Neural cell (in vitro differentiated cells): ENCODE measurements around the gene INTS4. TPM values are rescaled to one million over a fixed set of nuclear protein-coding genes. Genes with fewer than 3 reads are reported as not detected.
"Not testable (repeated sequence)": the region's sequence is repeated elsewhere in the genome, so short reads cannot be mapped to it uniquely, and the experiment has no call there.

Experiments used
- H2AFZ ChIP-seq: fragments of 200-600, 300-800 bp; sonication (generic), shearing (Covaris generic); 2 replicates; pipeline ENCODE4 v1.6.0; 2014; ENCODE audit warnings: low read depth, mild to moderate bottlenecking, antibody characterized with exemption, low read length, moderate library complexity
- H3F3A ChIP-seq: fragments of 200-600 bp; shearing (Covaris generic); 2 replicates; pipeline ENCODE4 v1.6.1; 2016; ENCODE audit warnings: mild to moderate bottlenecking, moderate library complexity, mixed read lengths, antibody characterized with exemption, low read length; ENCODE audit not compliant: insufficient read depth, poor library complexity, severe bottlenecking
- H3K27ac ChIP-seq: fragments of 200-600, 300-800 bp; sonication (generic), shearing (Covaris generic); 2 replicates; pipeline ENCODE4 v1.5.1; 2014; ENCODE audit warnings: mild to moderate bottlenecking, low read length, moderate library complexity
- H3K27me3 ChIP-seq: fragments of 300-800, 200-600 bp; sonication (generic), shearing (Covaris generic); 2 replicates; pipeline ENCODE4 v1.6.0; 2014; ENCODE audit warnings: mild to moderate bottlenecking, low read depth, low read length, moderate library complexity; ENCODE audit not compliant: insufficient read depth
- H3K36me3 ChIP-seq: fragments of 300-800, 200-600 bp; sonication (generic), shearing (Covaris generic); 2 replicates; pipeline ENCODE4 v1.5.1; 2014; ENCODE audit warnings: mild to moderate bottlenecking, antibody characterized with exemption, low read length, moderate library complexity; ENCODE audit not compliant: insufficient read depth
- H3K4me2 ChIP-seq: fragments of 300-800, 200-600 bp; sonication (generic), shearing (Covaris generic); 2 replicates; pipeline ENCODE4 v1.6.0; 2014; ENCODE audit warnings: mild to moderate bottlenecking, low read length
- H3K4me3 ChIP-seq: fragments of 300-800, 200-600 bp; sonication (generic), shearing (Covaris generic); 2 replicates; pipeline ENCODE4 v1.5.1; 2014; ENCODE audit warnings: mild to moderate bottlenecking, low read length, moderate library complexity
- H3K79me2 ChIP-seq: fragments of 200-600 bp; shearing (Covaris generic); replicated peaks from 2 replicates; pipeline ENCODE4 v1.6.0; 2014; ENCODE audit warnings: mild to moderate bottlenecking, low read length, moderate library complexity; ENCODE audit not compliant: insufficient read depth
- H3K9ac ChIP-seq: fragments of 300-800, 200-600 bp; sonication (generic), shearing (Covaris generic); 2 replicates; pipeline ENCODE4 v1.6.1; 2016; ENCODE audit warnings: mild to moderate bottlenecking, low read length, mixed read lengths
- H3K9me2 ChIP-seq: fragments of 200-600 bp; shearing (Covaris generic); 2 replicates; pipeline ENCODE4 v1.6.1; 2016; ENCODE audit warnings: mild to moderate bottlenecking, low read length, mixed read lengths; ENCODE audit not compliant: insufficient read depth
- H3K9me3 ChIP-seq: fragments of 200-600, 300-800 bp; sonication (generic), shearing (Covaris generic); 2 replicates; pipeline ENCODE4 v1.6.1; 2016; ENCODE audit warnings: mild to moderate bottlenecking, mixed run types, low read length, moderate library complexity, mixed read lengths
- H4K20me1 ChIP-seq: fragments of 200-600 bp; shearing (Covaris generic); 2 replicates; pipeline ENCODE4 v1.6.1; 2016; ENCODE audit warnings: mild to moderate bottlenecking, mixed run types; ENCODE audit not compliant: insufficient read depth
- CTCF ChIP-seq: fragments of 450-650 bp; IDR thresholded peaks from 2 replicates; pipeline ENCODE4 v1.5.1; 2014; ENCODE audit warnings: antibody characterized with exemption, mild to moderate bottlenecking, moderate library complexity; ENCODE audit not compliant: poor library complexity, severe bottlenecking
- EP300 ChIP-seq: fragments of 450-650 bp; conservative IDR thresholded peaks from 2 replicates; pipeline ENCODE4 v1.6.1; 2014; ENCODE audit warnings: antibody characterized with exemption, mild to moderate bottlenecking, moderate library complexity; ENCODE audit not compliant: poor library complexity, severe bottlenecking
- RAD21 ChIP-seq: fragments of 450-650 bp; conservative IDR thresholded peaks from 2 replicates; pipeline ENCODE4 v1.6.1; 2014; ENCODE audit warnings: antibody characterized with exemption, mild to moderate bottlenecking, moderate library complexity
- REST ChIP-seq: IDR thresholded peaks from 2 replicates; pipeline ENCODE4 v1.6.1; 2012; ENCODE audit warnings: borderline replicate concordance
- SMC3 ChIP-seq: fragments of 450-650 bp; conservative IDR thresholded peaks from 2 replicates; pipeline ENCODE4 v1.6.1; 2014; ENCODE audit warnings: antibody characterized with exemption, mild to moderate bottlenecking, moderate library complexity; ENCODE audit not compliant: poor library complexity
- TAF1 ChIP-seq: IDR thresholded peaks from 2 replicates; pipeline ENCODE4 v1.6.1; 2012; ENCODE audit warnings: low read depth
- polyA plus RNA-seq: library from polyadenylated mRNA; depleted of rRNA; stranded (reverse); fragments of >200 nt; gene quantifications from 2 replicates; pipeline ENCODE4 v1.2.3, GENCODE V29; 2014

Gene INTS4
- polyA plus RNA-seq, 1 donor from 2014 or later = 34.5 TPM

DNA sequence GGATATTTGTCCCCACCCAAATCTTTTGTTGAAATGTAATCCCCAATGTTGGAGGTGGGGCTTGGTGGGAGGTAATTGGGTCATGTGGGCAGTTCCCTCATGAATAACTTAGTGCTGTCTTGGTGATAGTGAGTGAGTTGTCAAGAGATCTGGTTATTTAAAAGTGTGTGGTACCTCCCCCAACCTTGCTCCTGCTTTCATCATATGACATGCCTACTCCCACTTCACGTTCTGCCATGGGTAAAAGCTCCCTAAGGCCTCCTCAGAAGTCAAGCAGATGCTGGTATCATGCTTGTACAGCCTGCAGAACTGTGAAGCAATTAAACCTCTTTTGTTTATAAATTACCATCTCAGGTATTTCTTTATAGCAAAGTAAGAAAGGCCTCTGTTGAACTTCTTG is 143.0 kb downstream of the INTS4 start:
- Histone ChIP-seq H3K9ac (no peak overlapping the region), H3K4me3 (no peak overlapping the region), H2AFZ (no peak overlapping the region), H4K20me1 (no peaks in the 10 kb centered on the region), H3K9me3 (peaks cover 12% of the 10 kb centered on the region), H3F3A (no peaks in the 10 kb centered on the region), H3K36me3 (no peaks in the 10 kb centered on the region), H3K27ac (no peak overlapping the region), H3K9me2 (no peaks in the 10 kb centered on the region), H3K4me2 (no peak overlapping the region), H3K79me2 (no peaks in the 10 kb centered on the region), H3K27me3 (no peaks in the 10 kb centered on the region)
- TF ChIP-seq SMC3 (no peak), CTCF (no peak), TAF1 (no peak), EP300 (no peak), RAD21 (no peak), REST (no peak)

DNA sequence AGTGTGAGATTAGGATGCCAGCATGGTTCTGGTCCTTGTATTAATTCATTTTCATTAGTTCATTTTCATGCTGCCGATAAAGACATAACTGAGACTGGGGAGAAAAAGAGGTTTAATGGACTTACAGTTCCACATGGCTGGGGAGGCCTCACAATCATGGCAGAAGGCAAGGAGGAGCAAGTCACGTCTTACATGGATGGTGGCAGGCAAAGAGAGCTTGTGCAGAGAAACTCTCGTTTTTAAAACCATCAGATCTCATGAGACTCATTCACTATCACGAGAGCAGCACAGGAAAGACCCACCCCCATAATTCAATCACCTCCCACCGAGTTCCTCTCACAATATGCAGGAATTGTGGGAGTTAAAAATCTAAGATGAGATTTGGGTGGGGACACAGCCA is 150.8 kb downstream of the INTS4 start:
- H3K27me3 ChIP-seq = not testable (repeated sequence)

DNA sequence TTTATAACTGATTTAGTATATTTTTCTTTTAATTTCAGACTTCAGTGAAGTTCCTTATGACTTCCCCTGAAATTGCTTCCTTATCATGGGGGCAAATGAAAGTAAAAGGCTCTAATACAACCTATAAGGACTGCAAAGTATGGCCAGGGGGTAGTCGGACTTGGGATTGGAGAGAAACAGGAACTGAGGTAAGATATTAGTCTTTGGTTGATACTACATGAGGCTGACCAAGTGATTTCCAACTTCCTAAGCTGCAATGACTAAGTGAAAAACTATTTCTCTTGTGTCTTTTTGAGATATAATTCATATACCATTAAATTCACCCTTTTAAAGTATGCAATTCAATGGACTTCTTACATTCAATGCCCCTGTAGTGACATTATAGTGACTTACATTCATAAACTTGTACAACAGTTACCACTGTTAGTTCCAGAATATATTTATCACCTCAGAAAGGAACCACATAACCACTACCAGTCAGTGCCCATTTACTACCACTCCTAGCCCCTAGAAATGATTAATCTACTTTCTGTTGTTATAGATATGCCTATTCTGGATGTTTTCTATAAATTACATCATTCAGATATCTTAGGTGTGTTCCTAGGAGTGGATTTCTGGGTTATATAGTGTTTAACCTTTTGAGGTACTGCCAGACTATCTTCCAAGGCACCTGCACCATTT is 151.9 kb downstream of the INTS4 start:
- H3K9ac ChIP-seq = no peak overlapping the region
- no peak overlapping the region for H2AFZ ChIP-seq
- H3K9me2 ChIP-seq = no peaks in the 10 kb centered on the region
- no peak for TF ChIP-seq SMC3
- H3K27ac ChIP-seq = no peak overlapping the region
- H3K4me2 ChIP-seq = no peak overlapping the region
- no peaks in the 10 kb centered on the region for H3F3A ChIP-seq
- H3K9me3 ChIP-seq = no peaks in the 10 kb centered on the region
- H3K4me3 ChIP-seq = no peak overlapping the region
- H3K36me3 ChIP-seq = no peaks in the 10 kb centered on the region
- no peaks in the 10 kb centered on the region for H3K27me3 ChIP-seq
- H4K20me1 ChIP-seq = no peaks in the 10 kb centered on the region
- no peaks in the 10 kb centered on the region for H3K79me2 ChIP-seq

More for the DNA sequence above, 150.8 kb downstream of the INTS4 start:
- not testable (repeated sequence) for H3K9me2 ChIP-seq, H3K27ac ChIP-seq, H3K4me2 ChIP-seq, H4K20me1 ChIP-seq, H3K9ac ChIP-seq, H3K9me3 ChIP-seq, H3F3A ChIP-seq, H3K79me2 ChIP-seq, H3K4me3 ChIP-seq, H2AFZ ChIP-seq, H3K36me3 ChIP-seq
